T47D (cell line): ENCODE measurements around the gene SH3PXD2A.

Source experiments
- DNase-seq, 2 experiments: peaks; one replicate each; pipeline versions ENCODE4 v3.0.0 to v3.0.0-alpha.2; 2011 to 2012; ENCODE audit warnings: low read depth in 1 of 2, low spot score in 1 of 2
- JUND ChIP-seq: IDR thresholded peaks from 2 replicates; pipeline ENCODE4 v1.6.1; 2012; ENCODE audit warnings: low read depth
- in situ Hi-C: cut with HindIII; loops from 2 replicates; pipeline ENCODE4 v1.10.0; 2016; ENCODE audit warnings: low sequenced_read_pairs, low pct_unique_long_range_greater_than_20kb

SH3PXD2A gene

DNA sequence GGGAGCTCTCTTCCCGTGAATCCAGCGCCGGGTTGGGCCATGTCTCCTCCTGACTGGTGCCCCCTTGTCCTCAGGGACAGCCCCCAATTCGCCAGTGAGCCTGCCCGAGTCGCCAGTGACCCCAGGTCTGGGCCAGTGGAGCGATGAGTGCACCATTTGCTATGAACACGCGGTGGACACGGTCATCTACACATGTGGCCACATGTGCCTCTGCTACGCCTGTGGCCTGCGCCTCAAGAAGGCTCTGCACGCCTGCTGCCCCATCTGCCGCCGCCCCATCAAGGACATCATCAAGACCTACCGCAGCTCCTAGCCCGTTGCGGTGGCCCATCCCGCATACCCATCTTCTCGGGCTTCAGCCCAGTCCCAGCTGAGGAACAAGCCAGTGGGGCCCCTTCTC is 265.3 kb downstream of the SH3PXD2A start:
- DNase-seq = no peak
- TF ChIP-seq JUND = no peak
- in situ Hi-C loops = no loop called here

DNA sequence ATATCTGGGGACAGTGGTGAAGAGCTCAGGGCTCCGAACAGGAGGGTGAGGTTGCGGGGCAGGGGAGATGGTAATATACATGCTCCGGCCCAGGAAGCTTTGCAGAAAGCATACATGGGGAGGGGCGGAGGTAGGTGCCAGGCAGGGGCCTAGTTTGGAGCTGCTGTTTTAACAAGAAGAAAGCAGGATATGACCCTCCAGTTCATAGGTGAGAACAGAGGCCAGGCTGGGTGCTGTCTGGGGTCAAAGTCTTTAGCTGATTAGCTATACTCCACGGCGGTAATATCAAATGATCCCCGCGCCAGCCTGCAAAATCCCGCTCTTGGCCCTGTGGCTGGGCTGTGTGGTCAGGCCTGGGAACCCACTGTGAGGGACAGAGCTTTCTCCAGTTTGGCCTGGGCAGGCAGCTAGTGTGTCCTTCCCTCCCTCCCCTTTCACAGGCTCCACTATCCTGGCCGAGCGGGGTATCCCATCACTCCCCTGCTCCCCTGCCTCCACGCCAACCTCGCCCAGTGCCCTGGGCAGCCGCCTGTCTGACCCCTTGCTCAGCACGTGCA is 266.2 kb downstream of the SH3PXD2A start:
- no peak for DNase-seq
- no peak for TF ChIP-seq JUND
- in situ Hi-C loops = no loop called here

DNA sequence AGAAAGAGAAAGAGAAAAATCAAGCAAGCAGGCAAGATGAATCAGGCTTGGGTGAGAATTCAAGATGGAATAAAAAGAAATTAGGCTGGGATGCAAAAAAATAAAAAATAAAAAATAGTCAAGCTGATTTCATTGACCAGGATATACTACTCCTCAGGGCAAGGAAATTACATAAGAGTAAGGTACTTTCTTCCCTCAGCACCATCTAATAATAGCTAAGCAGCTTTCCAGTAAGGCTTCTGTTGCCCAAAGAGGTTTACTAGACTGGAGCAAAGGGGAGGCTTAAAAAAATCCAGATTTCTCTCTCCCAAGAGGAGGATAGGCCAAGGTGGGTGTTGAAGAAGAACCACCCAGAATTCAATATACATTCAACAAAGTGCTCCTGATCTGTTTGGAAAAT is 268.3 kb downstream of the SH3PXD2A start:
- no peak for DNase-seq
- no peak for TF ChIP-seq JUND
- in situ Hi-C loops = no loop called here

DNA sequence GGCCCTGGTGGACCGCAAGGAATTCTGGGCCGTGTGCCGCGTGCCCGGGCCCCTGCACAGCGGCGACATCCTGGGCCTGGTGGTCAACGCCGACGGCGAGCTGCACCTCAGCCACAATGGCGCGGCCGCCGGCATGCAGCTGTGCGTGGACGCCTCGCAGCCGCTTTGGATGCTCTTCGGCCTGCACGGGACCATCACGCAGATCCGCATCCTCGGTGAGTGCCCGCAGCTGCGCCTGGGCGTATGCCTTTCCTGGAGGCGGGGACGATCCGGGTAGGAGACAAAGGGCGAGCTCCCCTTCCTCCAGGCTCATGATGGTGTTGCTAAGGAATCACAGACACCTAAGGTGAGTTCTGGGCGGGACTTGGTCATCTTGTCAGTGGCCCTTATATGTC is 270.4 kb downstream of the SH3PXD2A start:
- in situ Hi-C loops = no loop called here
- DNase-seq = no peak
- no peak for TF ChIP-seq JUND

DNA sequence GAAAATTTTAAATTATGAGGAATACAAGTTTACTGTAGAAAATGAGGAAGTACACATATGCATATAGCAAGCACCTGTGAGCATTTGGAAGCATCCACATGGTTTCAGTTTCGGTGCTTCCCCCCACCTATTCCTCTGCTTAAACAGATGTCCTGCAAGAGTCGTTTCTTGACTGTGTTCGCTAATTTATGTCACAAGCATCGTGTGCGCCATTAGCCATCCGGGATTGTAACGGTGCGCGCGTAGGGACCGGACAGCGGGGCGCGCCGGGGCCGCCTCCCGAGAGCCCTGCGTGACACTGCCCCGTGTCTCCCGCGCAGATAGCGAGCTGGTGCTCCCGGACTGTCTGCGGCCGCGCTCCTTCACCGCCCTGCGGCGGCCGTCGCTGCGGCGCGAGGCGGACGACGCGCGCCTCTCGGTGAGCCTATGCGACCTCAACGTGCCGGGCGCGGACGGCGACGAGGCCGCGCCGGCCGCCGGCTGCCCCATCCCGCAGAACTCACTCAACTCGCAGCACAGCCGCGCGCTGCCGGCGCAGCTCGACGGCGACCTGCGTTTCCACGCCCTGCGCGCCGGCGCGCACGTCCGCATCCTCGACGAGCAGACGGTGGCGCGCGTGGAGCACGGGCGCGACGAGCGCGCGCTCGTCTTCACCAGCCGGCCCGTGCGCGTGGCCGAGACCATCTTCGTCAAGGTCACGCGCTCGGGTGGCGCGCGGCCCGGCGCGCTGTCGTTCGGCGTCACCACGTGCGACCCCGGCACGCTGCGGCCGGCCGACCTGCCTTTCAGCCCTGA is 271.0 kb downstream of the SH3PXD2A start:
- DNase-seq = no peak
- in situ Hi-C loops = no loop called here
- TF ChIP-seq JUND = no peak

DNA sequence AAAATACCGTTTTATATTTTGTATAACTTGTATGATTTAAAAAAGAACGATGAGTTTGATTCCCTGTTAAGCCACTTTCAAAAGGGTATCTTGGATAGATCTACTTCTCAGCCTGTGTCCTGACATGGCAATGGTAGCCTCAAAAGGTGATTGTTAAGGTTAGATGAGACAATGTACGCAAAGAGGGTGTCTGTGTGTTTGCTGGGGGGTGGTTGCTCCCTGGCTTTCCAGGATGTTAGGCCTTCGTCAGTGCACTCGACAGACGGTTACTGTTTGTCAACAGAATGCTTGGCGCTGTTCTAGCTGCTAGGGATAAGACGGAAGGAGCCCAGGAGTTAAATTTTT is 271.5 kb downstream of the SH3PXD2A start:
- no peak for TF ChIP-seq JUND
- DNase-seq = no peak
- in situ Hi-C loops = no loop called here

DNA sequence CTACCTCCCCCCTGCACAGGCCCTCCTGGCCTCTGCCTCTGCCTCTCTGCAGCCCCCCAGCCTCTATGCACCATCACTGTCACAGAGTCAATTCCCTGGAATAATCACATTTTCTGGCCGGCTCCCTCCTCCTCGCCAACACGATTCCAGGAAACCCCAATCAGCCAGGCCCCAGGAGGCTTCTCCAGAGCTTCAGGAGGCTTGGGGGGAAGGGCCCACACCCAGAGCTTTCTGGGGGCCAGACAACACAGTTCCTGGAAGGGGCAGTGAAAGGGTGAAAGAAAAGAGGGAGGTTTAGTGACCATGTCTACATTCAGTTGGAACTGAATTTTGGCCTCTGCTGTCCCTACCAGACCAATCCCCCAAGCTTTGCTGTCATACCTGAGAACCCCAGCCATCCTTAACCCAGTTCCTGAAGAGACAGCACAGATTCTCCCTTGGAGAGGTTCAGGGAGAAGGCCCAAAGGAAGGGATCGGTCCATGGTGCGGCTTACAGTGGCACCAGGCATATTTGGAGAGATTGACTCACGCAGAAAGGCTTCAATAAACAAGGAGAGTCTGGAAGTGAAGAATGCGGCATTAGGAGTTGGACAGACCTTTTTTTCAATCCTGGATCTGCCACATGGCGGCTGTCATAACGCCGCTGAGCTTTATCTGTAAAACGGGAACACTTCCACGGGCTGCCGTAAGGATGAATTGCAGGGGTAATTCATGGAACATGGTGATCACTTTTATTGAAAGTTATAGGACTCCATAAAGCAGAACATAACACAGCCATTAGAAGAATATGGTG is 272.8 kb downstream of the SH3PXD2A start:
- DNase-seq = no peak
- in situ Hi-C loops = no loop called here
- TF ChIP-seq JUND = no peak

DNA sequence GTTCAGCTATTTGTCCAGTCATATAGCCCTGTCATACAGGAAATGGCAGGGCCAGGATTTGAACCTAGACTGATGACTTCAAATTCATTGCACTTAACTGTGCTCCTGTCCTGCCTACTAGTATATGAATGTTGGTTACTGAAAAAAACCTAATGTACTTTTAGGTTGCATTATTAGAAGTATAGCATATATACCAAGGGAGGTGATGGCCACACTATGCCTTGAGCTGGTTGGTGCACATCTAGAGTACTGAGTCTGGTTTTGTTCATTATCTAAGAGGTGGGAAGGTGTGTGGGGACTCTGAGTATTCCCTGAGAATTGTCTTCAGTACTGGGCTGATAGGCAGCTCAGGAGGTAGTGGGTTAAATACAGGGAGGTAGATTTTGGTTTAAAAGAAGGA is 273.9 kb downstream of the SH3PXD2A start:
- TF ChIP-seq JUND = no peak
- in situ Hi-C loops = no loop called here
- DNase-seq = no peak

DNA sequence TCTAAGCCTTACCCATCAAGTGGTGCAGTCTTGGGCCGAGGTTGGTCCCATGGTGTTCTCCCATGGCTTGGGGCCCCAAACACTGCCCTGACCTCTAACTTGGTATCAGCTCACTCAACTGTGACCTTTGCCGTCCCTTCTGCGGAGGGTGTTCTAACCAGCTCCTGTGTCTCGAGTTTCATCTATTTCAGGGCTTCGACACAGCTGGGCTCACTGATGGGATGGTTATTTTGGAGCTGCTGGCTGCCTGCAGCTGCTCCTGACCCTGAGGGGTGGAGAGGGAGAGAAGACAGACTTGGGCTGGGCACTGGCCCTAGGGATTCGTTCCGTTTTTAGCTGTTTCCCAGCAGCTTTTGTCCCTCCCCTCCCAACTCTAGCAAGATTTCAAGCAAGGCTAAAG is 274.9 kb downstream of the SH3PXD2A start:
- in situ Hi-C loops = no loop called here
- no peak for TF ChIP-seq JUND
- no peak for DNase-seq

DNA sequence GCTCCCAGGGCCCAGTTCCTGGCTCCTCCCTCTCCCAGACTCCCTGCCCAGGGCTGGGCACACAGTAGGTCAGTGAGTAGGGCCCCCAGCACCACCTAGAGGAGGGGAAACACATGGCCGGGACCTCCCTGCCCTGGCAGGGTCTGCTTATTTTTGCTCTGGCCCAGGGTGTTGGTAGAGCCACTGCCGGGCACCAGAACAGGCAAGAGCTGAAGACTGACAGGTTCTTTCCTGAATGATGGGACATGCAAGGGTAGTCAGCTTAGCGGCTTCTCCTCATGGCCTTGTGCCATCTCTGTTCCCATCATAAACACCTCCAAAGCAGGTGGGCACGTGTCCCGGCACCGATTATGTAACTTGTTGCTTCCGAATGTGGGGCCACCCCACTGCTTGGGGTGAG is 275.4 kb downstream of the SH3PXD2A start:
- no peak for TF ChIP-seq JUND
- in situ Hi-C loops = no loop called here
- no peak for DNase-seq

DNA sequence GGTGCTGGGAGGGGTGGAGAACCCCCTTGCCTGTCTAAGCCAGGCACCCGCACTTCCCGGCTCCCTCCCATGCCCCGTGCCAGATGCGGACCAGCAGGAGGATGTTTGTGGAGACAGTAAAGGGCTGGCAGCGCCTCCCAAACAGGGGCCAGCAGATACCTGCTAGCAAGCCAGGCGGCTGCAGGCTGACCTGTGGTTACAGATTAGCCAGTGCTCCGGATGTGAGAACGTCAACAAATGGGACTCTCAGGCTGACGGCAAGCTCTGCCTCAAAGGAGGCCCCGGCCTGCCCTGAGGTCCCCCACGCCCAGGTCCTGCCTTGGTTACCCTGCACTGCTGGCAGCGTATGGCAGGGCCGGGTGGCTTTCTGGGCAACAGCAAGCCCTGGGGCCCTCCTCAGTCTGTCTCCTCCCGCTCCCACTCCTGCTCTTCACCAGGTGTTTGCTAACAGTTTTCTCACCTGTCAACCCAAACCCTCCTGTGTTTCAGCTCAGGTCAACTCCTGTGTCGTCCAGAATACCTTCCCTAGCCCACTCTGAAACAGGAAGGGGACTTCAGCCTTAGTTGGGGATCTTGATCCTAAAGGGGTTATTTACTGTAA is 276.5 kb downstream of the SH3PXD2A start:
- no peak for DNase-seq
- TF ChIP-seq JUND = no peak
- in situ Hi-C loops = no loop called here

DNA sequence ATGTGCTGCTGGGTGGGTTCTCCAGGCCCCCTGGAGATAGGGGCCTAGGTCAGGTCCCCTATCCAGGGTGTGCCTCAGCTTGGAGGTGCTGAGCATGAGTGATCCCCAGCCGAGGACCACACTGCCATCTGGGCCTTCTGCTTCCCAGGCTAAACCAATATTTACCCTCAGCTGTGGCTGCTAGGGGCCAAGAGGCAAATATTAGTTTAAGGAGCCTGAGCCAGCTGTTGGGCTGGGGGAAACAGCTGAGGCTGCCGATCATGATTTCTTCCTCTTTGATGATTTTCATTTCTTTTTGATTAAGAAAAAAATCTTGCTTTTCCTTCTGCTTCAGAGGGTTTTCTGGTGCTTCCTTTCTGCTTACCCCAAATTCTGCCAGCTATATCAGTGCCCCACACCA is 278.5 kb downstream of the SH3PXD2A start:
- in situ Hi-C loops = no loop called here
- peak in 1 of 2 experiments; percentile 6 for DNase-seq
- no peak for TF ChIP-seq JUND

DNA sequence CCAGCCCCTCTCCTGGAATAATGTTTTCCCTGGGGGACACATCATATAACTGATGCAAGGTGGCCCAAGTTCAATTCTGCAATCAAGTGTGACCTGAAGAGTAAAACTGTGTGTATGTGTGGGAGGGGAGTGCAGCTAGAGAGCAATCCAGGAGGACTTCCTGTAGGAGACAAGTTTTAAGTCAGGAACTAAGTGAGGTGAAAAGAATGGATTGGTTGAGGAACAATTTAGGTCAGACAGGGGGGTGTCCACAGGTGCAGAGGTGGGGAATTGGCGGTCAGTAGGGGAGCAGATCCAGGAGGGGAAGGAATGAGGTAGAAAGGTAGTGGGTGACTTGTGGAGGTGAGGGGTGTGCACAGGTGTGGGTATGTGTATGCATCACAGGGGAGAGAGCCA is 279.3 kb downstream of the SH3PXD2A start:
- DNase-seq = no peak
- TF ChIP-seq JUND = no peak
- in situ Hi-C loops = no loop called here
